Sigmoid colon (tissue), 7 donors: ENCODE measurements around the gene MYADM. TPM values are rescaled to one million over a fixed set of nuclear protein-coding genes. Genes with fewer than 3 reads are reported as not detected.

Experiments
- DNase-seq: peaks from one replicate; pipeline ENCODE4 v3.0.0-alpha.2; 2019
- H3K27ac ChIP-seq, 4 donors: fragments of 200-600 bp; sonication (generic); one replicate each; pipeline ENCODE4 v1.5.1; 2016 to 2019; ENCODE audit warnings: mild to moderate bottlenecking in 1 of 4
- H3K27me3 ChIP-seq, 3 donors: fragments of 200-600 bp; sonication (generic); one replicate each; pipeline ENCODE4 v1.5.1; 2019; ENCODE audit warnings: mild to moderate bottlenecking in 1 of 3
- H3K36me3 ChIP-seq, 4 donors: fragments of 200-600 bp; sonication (generic); one replicate each; pipeline ENCODE4 v1.5.1; 2016 to 2019
- H3K4me1 ChIP-seq, 4 donors: fragments of 200-600 bp; sonication (generic); one replicate each; pipeline ENCODE4 v1.5.1; 2017 to 2019
- H3K4me3 ChIP-seq, 4 donors: fragments of 200-600 bp; sonication (generic); one replicate each; pipeline ENCODE4 v1.5.1; 2017 to 2019; ENCODE audit warnings: mild to moderate bottlenecking in 2 of 4, moderate library complexity in 1 of 4
- H3K9me3 ChIP-seq, 4 donors: fragments of 200-600 bp in 3 of 4; sonication (generic) in 3 of 4; one replicate each; pipeline versions ENCODE4 v1.5.1 to v1.6.1; 2013 to 2019
- CTCF ChIP-seq, 4 experiments: fragments of 450-650 bp in 3 of 4; fragments of 200-600 bp in 1 of 4; IDR thresholded peaks; one replicate each; pipeline ENCODE4 v1.5.1; 2016 to 2019; ENCODE audit warnings: antibody characterized with exemption in 4 of 4, mild to moderate bottlenecking in 3 of 4, moderate library complexity in 2 of 4
- EP300 ChIP-seq, 4 donors: sonication (generic); formaldehyde crosslinking; IDR thresholded peaks; one replicate each; pipeline ENCODE4 v1.6.1; 2017; ENCODE audit warnings: antibody characterized with exemption in 4 of 4
- POLR2A ChIP-seq, 2 donors: fragments of 450-650 bp; IDR thresholded peaks; one replicate each; pipeline ENCODE4 v1.6.1; 2016; ENCODE audit warnings: antibody characterized with exemption in 2 of 2, mild to moderate bottlenecking in 2 of 2, moderate library complexity in 2 of 2
- POLR2AphosphoS5 ChIP-seq, 4 donors: sonication (generic); formaldehyde crosslinking; IDR thresholded peaks; one replicate each; pipeline ENCODE4 v1.6.1; 2017; ENCODE audit warnings: antibody characterized with exemption in 4 of 4
- WGBS, 2 donors: extraction: QIAGEN DNeasy Blood & Tissue Kit; methylation state at CpG; one replicate each; pipeline ENCODE4 v1.1.7; 2013; 5-methylcytosine and 5-hydroxymethylcytosine counted together
- intact Hi-C: fragments of 100-400 bp; cut with DNase I; formaldehyde crosslinking; loops from one replicate; pipeline ENCODE4 v1.15.1; 2023
- polyA plus RNA-seq, 3 donors: library from polyadenylated mRNA; stranded (reverse); fragments of 200-250 nt; gene quantifications; one replicate each; pipeline ENCODE4 v1.2.3, GENCODE V29; 2013
- total RNA-seq, 4 donors: library from RNA; depleted of rRNA; stranded (reverse); fragments of >200 nt; gene quantifications; one replicate each; pipeline ENCODE4 v1.1.0, GENCODE V29; 2016
- donor health status: healthy with polysubstance abuse.
- donor health status: Bipolar disorder and iron deficiency.
- donor health status: healthy.

MYADM gene
- total and polyA plus RNA-seq, 7 donors, result 7.9 to 189 (median 65.5) TPM

DNA sequence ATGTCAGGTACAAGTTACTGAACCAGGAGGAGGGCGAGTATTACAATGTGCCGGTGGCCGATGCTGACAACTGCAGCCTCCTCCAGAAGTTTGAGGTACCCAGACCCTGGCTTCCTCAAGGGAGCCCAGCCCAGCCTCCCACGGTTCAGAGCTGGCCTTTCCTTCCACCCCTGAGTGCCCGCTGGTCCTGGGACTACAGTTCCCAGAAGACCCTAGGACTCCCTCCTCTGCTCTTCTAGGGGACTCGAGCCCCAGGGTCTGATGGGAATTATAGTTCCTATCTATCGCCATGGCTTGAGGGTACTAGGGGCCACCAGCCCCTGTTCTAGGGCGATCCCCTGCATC lies 25.3 kb downstream of the MYADM start:
- no peak for TF ChIP-seq POLR2A (IDR thresholded peaks at IDR 0.05)
- TF ChIP-seq EP300 (IDR thresholded peaks at IDR 0.05), result no peak
- TF ChIP-seq POLR2AphosphoS5 (IDR thresholded peaks at IDR 0.05), result no peak
- no peak for TF ChIP-seq CTCF (IDR thresholded peaks at IDR 0.05)
- no peaks in the 10 kb centered on the region for H3K36me3 ChIP-seq
- H3K4me1 ChIP-seq, result peaks cover 0 to 6% (median 5%) of the 10 kb centered on the region in 4 donors
- H3K9me3 ChIP-seq, result no peaks in the 10 kb centered on the region
- intact Hi-C loops, result no loop called here
- H3K27me3 ChIP-seq, result peaks cover 10 to 83% (median 51%) of the 10 kb centered on the region in 3 donors
- H3K4me3 ChIP-seq, result no peak overlapping the region
- DNase-seq, result no peak
- H3K27ac ChIP-seq, result no peak overlapping the region
- 65 to 66% methylated on average over 8 of the region's 8 CpGs for WGBS, 2 donors

DNA sequence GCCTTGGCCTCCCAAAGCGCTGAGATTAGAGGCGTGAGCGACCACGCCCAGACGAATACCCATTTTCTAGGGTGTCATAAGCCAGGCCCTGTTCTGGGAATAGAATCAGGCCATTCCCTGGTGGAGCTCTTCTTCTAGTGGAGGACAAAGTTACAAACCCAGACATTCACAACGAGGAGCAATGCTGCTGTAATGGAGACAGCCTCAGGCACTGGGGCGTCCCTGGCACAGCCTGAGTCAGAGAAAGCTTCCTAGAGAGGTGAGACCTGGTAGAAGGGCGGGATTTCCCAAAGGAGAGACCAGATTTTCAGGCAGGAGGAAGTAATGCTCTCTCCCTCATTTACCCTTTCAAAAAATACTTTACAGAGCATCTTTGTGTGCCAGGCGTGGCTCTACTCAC lies 27.0 kb downstream of the MYADM start:
- intact Hi-C loops, result no loop called here
- peaks cover 9 to 98% (median 66%) of the 10 kb centered on the region in 3 donors for H3K27me3 ChIP-seq
- H3K9me3 ChIP-seq, result no peaks in the 10 kb centered on the region
- peaks cover 0 to 5% (median 3%) of the 10 kb centered on the region in 4 donors for H3K4me1 ChIP-seq
- 54 to 81% methylated on average over 9 of the region's 9 CpGs for WGBS, 2 donors
- no peak overlapping the region for H3K27ac ChIP-seq
- TF ChIP-seq POLR2A (IDR thresholded peaks at IDR 0.05) (no peak), EP300 (IDR thresholded peaks at IDR 0.05) (no peak), POLR2AphosphoS5 (IDR thresholded peaks at IDR 0.05) (no peak), CTCF (IDR thresholded peaks at IDR 0.05) (no peak)
- H3K4me3 ChIP-seq, result no peak overlapping the region
- H3K36me3 ChIP-seq, result no peaks in the 10 kb centered on the region
- no peak for DNase-seq

DNA sequence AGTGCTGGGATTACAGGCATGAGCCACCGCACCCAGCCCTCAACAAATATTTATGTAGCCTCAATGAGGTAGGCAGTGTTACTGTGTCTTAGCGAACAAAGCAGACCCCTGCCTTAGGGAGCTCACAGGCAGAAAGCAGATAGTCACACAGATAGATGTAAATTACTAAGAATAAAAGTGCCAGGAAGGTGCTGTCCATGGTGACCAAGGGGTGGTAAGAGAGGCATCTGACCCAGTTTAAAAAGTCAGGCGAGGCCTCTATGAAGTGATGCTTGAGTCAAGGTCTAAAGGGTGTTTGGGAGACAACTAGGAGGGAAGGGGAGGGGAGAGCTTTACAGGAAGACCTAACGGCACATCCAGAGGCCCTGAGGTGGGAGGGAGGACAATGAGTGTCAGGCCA lies 29.0 kb downstream of the MYADM start:
- Histone ChIP-seq H3K27me3 (peaks cover 6 to 93% (median 62%) of the 10 kb centered on the region in 3 donors), H3K4me3 (no peak overlapping the region), H3K27ac (no peak overlapping the region), H3K9me3 (no peaks in the 10 kb centered on the region), H3K36me3 (no peaks in the 10 kb centered on the region), H3K4me1 (no peaks in the 10 kb centered on the region)
- WGBS, 2 donors, result 18 to 39% methylated on average over 4 of the region's 4 CpGs
- DNase-seq, result no peak
- TF ChIP-seq EP300 (IDR thresholded peaks at IDR 0.05), result no peak
- no peak for TF ChIP-seq POLR2A (IDR thresholded peaks at IDR 0.05)
- TF ChIP-seq CTCF (IDR thresholded peaks at IDR 0.05), result no peak
- TF ChIP-seq POLR2AphosphoS5 (IDR thresholded peaks at IDR 0.05), result no peak
- intact Hi-C loops, result no loop called here

- Histone ChIP-seq H3K27me3 (peaks cover 6 to 86% (median 57%) of the 10 kb centered on the region in 3 donors), H3K4me3 (no peak overlapping the region), H3K9me3 (no peaks in the 10 kb centered on the region), H3K36me3 (no peaks in the 10 kb centered on the region), H3K4me1 (no peaks in the 10 kb centered on the region), H3K27ac (no peak overlapping the region)
- no peak for DNase-seq
- 63 to 64% methylated on average over 4 of the region's 4 CpGs for WGBS, 2 donors
- TF ChIP-seq POLR2A (IDR thresholded peaks at IDR 0.05), result no peak
- no peak for TF ChIP-seq POLR2AphosphoS5 (IDR thresholded peaks at IDR 0.05)
- TF ChIP-seq EP300 (IDR thresholded peaks at IDR 0.05), result no peak
- TF ChIP-seq CTCF (IDR thresholded peaks at IDR 0.05), result no peak
- intact Hi-C loops, result no loop called here
These were observed 29.8 kb downstream of the MYADM start for GRCh38 chr19:53897459-53897858.

DNA sequence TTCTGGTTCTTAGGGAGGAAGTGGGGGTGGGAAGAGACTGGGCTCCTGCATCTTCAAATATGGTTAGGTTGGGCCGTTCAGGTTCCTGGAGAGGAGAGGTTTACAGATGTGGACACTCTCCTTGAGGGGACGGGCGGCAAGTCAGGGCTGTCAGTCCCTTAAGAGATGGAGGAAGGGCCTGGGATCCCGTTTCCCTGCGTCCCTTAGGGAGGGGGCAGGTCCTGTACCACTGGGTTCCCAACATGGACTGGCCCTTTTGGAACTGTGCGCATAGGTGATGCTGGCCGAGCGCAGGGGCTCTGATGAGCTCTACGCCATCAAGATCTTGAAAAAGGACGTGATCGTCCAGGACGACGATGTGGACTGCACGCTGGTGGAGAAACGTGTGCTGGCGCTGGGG lies 30.5 kb downstream of the MYADM start:
- intact Hi-C loops, result no loop called here
- Histone ChIP-seq H3K4me1 (no peaks in the 10 kb centered on the region), H3K4me3 (no peak overlapping the region), H3K9me3 (no peaks in the 10 kb centered on the region), H3K27ac (no peak overlapping the region), H3K36me3 (no peaks in the 10 kb centered on the region), H3K27me3 (peaks cover 6 to 80% (median 51%) of the 10 kb centered on the region in 3 donors)
- TF ChIP-seq POLR2A (IDR thresholded peaks at IDR 0.05) (no peak), POLR2AphosphoS5 (IDR thresholded peaks at IDR 0.05) (no peak), EP300 (IDR thresholded peaks at IDR 0.05) (no peak), CTCF (IDR thresholded peaks at IDR 0.05) (no peak)
- WGBS, 2 donors, result 9 to 31% methylated on average over 16 of the region's 16 CpGs
- DNase-seq, result no peak
